8988T (cell line): ENCODE measurements around the gene COLEC12.

Experiments used
- DNase-seq: peaks from one replicate; pipeline ENCODE4 v3.0.0; 2011

Gene COLEC12

GRCh38 chr18:354003-354402, 146.5 kb downstream of the COLEC12 start:
- DNase-seq: no peak

- DNase-seq: no peak
Observed at GRCh38 chr18:352438-352837, 148.1 kb downstream of the COLEC12 start.

GRCh38 chr18:350953-351572, 149.4 kb downstream of the COLEC12 start:
- no peak for DNase-seq

DNA sequence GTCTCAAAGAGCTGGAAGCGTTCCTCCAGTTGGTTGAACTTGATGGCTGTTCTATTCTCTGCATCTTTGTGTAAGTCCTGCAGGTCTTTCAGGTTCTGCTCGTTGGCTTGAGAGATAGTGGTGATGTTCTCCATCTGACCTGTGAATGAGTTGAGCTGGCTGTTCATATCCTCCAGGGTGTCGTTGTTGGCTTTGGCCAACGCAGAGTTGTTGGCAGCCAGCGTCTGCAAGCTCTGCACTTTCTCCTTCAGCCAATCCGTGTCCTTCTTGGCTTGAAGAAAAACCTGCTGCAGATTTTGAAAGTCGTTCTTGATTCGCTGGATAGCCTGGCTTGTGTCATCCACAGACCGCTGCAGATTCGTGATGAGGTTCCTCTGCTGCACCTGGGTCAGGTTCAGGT, 153.9 kb downstream of the COLEC12 start:
- DNase-seq: no peak

DNA sequence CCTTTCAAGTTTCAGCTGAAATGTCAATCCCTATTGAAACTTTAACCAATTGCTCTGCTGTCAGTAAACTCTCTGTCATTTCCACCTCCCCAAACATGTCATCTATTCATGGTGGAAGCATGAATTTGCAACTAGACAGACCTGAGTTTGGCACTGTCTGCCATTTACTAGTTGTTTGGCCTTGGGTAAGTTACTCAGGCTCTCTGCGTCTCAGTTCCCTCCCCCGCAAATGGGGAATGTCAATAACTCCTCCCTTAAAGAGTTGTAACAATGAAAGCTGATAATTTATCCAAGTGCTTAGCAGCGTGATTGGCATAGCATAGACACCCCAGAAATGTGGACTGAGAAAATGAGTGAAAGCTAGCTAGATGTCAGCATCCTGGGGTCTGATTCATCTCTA, 159.4 kb downstream of the COLEC12 start:
- DNase-seq: no peak

DNA sequence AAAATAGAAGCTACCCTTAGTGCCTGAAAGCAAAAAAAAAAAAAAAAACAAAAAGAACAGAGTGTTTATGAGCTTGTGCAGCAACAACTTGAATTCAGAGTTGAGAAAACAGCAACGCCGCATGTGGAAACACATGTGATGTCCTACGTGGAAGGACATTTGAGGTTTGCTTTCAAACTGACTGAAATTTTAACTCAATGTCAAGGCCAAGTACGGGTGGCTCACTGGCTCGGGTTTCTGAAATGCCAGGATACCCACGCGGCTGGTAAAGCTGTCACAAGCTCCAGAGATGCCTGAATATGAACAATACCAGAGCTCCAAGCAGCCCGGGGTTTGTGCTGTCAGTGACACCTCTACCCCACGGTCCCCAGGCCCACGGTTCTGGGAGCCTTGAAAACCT, 160.5 kb downstream of the COLEC12 start:
- DNase-seq: no peak

DNA sequence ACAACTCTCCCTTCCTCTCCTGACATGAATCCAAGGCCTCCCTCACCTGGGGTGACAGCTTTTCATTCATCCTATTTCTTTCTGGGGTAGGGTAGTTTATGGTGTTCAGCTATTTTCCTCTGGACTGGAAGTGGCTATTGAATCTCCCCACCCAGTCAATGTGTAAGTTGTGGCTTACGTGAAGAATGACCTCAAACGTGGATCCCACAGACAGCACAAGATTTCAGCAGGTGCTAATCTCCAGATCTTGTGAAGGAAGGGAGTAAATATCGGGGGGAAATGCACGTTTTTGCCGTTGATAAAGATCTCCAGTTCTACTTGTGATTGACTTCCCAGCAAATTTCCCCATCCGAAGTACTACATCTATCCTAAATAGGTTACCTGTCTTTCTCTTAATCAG, 161.3 kb downstream of the COLEC12 start:
- DNase-seq: no peak

DNA sequence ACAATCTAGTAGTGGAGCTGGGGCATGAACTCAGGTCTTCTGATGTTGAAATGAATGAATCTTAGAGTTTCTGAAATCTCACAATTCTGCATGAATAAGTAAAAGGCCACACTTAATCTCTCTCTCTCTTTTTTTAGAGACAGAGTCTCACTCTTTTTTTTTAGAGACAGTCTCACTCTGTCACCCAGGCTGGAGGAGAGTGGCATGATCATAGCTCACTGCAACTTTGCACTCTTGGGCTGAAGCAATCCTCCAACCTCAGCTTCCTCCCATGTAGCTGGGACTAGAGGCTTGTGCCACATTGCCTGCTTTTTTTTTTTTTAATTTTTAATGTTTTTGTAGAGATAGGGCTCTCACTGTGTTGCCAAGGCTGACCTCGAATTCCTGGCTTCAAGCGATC, 163.8 kb downstream of the COLEC12 start:
- no peak for DNase-seq

DNA sequence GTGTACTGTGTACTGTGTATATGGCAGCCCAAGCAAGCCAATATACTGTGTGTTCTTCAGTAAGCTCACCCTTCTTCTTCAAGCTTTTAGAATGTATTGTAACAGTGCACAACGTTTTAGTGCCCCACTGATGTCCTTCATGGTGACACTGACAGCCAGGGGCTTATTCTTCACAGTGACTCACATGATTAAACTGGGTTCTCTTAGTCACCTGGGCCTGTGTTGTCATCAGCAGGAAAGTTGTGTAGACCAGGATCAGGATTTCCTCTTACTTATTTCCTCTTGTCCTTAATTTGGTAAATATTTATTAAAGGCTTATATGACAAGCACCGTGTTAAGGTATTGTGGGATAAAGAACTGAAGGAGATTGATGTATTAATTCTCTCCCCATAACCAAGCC, 164.8 kb downstream of the COLEC12 start:
- DNase-seq: no peak

DNA sequence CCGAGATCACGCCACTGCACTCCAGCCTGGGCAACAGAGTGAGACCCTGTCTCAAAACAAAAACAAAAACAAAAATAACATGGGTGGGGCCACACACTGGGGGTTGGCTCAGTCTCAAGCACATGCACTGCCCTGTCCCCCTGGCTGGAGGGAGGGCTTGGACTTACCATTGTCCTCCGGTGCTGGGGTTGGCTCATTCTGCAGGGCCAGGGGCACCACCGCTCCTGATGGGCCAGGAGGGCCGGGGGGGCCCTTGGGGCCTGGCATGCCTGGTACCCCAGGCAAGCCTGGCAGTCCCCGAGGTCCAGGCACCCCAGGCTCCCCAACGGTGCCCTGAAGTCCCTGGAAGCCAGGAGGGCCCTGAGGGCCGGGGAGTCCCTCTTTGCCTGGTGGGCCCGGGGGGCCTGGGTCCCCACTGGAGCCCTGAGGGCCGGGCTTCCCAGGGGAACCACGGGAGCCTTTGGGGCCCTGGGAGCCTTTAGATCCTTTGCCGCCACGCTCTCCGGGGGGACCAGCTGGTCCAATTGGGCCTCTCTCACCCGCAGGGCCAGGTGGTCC, 165.8 kb downstream of the COLEC12 start:
- no peak for DNase-seq

GRCh38 chr18:332721-333510, 167.6 kb downstream of the COLEC12 start:
- DNase-seq: no peak

DNA sequence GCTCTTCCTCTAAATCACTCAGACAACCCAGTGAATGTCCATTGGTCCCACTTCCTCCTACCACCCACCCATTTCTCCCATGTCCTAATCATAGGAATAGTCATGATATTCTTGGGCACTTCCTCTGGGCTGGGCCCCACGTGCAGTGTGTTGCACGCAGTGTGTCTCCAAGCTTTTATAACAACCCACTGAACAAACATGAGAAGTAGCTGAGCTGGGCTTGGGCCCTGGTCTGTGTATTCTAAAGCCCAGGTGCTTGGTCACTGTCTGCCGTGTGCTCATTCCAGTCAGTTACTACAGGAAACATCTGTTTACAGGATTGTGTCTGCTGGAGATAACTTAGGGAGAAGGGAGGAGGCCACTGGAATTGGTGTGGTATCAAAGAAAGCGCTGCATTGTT, 168.5 kb downstream of the COLEC12 start:
- DNase-seq: no peak

GRCh38 chr18:331221-331821, 169.2 kb downstream of the COLEC12 start:
- no peak for DNase-seq

DNA sequence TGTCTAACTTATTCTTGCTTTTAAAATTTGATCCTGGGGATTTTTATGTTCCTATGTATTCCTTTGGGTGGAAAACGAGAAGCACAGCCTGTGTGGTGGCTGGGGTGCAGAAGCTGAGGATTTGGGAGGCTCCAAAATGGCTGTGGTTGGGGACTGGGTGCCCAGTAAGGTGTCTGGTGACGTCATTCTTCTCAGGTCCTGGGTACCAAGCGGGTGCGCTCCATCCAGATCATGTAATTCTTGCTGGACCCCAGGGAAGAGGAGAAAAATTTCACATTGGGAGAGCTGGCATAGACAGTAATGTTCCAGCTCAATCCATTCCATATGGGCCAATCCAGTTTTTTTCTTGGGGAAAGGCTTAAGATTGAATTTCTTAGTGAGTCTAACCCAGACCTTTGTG, 171.6 kb downstream of the COLEC12 start:
- no peak for DNase-seq

GRCh38 chr18:326846-327245, 173.7 kb downstream of the COLEC12 start:
- DNase-seq: no peak

DNA sequence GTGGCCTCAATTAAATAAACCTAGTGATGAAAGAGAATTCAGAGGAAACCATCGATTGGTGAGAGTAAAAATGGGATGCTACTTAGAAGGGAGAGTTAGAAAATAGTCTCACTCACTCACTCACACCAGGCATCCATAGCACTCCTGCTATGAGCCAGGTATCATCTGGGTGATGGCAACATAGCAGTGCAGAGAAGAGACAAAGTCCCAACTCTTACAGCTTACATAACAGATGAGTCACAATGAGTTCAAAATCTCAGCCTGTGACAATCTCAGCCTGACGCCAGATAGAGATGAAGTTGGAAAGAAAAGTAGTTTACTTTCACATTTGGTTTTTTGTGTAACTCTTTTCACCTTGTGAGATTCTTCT, 177.3 kb downstream of the COLEC12 start:
- no peak for DNase-seq

- no peak for DNase-seq
Observed at GRCh38 chr18:321865-322467, 178.5 kb downstream of the COLEC12 start.

- DNase-seq: no peak
Observed at GRCh38 chr18:320155-320554, 180.3 kb downstream of the COLEC12 start.

DNA sequence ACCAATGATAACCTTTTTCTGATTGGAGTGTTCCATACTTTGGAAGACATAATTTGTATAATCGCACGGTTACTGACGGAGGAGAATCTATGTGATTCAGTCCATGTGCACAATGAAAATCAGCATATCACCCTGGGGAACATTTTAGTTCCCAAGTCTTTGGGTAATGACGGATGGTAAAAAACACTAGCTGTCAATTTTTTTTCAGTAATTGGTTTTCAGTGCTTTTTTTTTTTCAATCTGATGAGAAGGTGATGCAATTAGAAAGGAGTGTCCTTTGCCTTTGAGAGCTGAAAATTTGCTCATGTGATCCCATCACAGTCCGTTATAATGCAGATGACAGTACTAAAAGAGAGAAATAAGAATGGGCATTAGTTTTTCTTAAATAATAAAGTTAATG, 180.8 kb downstream of the COLEC12 start:
- DNase-seq: no peak

DNA sequence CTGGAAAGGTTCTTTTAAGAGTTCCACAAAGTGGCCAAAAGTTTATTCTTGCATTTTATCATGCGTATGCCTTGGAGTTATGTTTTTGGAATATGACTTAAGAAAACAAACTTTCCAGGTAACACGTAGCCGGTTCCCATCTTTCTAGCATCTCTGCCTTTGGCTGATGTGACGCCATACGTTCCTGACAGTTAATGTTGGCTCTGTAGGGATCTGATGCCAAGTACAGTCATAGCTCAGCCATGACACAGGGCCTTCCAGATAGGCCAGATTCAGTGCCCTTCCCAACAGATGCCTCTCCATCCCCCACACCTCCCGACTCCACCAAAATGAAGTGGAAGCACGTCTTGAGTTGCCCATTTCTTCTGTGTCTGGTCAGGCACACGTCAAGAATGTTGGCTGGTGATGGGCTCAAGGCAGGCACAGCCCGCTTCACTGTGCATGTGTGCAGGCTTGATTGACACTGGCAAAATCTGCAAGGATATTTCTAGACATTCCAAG, 181.7 kb downstream of the COLEC12 start:
- DNase-seq: no peak

GRCh38 chr18:317618-318017, 182.9 kb downstream of the COLEC12 start:
- DNase-seq: no peak

- DNase-seq: no peak
Observed at GRCh38 chr18:316393-316792, 184.1 kb downstream of the COLEC12 start.

GRCh38 chr18:313931-314330, 186.6 kb downstream of the COLEC12 start:
- no peak for DNase-seq

DNA sequence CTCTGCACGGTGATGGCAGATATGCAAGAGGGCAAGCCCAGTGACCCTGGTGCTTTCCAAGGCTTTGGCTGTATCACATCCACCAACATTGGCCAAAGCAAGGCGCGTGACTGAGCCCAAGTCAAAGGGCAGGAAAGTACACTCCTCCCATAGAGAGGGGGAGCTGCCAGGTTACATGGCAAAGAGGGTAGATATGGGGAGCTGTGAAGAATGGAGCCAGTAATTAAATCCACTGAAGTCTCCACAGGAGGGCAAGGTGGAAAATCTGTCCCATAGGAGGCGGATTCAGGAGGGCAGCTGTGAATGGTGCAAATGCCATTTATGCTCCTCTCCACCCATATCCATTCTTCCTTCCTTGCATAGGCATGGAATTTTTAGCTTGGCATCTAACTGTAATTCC, 188.1 kb downstream of the COLEC12 start:
- DNase-seq: no peak
